ENCODE measurements around the gene NOL7.
A peak's percentile ranks its signal among the peaks of the same experiment; 100 is the strongest.

Gene NOL7

DNA sequence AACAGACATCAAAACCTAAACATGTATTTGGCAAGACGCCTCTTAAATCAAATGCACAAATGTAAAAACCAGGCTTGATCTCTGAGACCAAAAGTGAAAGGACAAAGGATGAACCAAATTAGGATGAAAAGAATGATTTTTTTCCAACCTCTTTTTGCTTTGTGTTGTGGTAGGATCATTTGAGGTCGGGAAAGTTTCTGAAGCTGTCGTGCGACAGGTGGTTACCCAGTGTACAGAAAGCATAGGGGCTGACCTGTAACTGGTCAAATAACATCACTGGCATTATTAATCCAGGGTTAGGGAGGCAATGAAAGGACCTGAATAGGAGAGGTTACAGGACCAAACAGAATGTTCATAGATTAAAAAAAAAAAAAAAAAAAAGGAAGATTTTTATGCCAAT, 18.1 kb upstream of the NOL7 start:
- no peak for DNase-seq (ENCODE audit: low read depth in 2 of 2)

GRCh38 chr6:13600036-13600435, 15.1 kb upstream of the NOL7 start:
- DNase-seq (ENCODE audit: low read depth in 2 of 2), result no peak

DNA sequence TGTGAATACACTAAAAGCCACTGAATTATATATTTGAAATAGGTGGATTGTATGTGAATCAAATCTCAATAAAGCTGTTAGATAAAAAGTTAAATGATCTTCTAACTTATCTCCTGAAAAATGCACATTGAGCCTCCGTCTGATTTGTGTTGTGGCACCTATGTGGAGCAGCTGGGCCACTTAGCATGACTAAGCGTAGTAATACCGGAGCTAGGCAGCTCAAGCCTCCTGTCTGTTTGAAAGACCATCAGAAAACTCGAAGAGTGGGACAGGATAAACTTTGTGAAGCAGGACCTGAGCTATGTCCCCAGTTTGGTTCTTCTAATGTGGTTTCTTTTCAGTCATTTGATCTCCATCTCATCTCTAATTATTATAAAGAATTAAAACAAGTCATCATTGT, 11.0 kb upstream of the NOL7 start:
- no peak for DNase-seq (ENCODE audit: low read depth in 2 of 2)

DNA sequence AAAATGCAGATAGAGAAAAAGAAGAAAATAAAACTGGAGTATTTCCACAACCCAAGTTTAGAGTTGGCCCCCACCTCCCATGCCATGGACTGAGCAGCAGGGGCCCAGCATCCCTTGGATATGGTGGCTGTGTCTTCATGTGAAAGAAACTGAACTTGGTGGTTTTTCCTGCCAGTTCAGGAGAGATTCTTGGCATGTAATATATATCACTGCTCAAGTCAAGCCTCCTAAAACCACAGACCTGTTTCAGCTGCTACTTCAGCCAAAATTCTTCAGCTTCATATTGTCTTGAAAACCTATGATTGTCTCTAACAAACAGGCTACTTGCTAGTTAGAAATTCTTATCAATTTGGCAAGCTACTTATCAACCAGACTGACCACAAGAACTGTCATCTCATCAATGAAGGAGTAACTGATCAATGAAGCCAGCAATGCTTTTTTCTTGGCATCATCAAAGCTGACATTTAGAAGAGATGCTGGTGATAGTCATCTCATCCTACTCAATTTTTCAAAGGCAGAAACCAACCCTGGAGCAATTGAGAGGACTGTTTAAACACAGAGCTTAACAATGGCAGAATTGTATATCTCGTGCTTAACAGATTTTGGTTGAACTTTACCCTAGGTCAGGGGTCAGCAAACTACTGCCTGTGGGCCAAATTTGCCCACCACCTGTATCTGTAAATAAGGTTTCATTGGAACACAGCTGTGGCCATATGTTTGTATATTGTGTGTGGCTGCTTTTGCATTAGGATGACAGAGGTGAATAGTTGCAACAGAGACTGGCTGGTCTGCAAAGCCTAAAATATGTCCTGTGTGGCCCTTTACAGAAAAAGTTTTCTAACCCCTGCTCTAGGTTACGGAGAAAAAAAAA, 10.4 kb upstream of the NOL7 start:
- no peak for DNase-seq (ENCODE audit: low read depth in 2 of 2)

- no peak for DNase-seq (ENCODE audit: low read depth in 2 of 2)
These were observed 9.5 kb upstream of the NOL7 start for GRCh38 chr6:13605634-13606033.

DNA sequence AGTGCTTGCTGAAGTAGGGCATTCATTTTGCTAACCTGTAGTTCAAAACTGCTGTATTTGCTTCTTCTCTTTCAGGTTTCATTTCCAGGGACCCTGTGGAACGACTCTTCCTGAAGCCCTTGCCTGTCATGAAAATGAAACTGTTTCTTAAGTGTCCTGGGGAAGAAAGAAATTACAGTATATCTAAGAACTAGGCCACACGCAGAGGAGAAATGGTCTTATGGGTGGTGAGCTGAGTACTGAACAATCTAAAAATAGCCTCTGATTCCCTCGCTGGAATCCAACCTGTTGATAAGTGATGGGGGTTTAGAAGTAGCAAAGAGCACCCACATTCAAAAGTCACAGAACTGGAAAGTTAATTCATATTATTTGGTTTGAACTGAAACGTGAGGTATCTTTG, 3.4 kb upstream of the NOL7 start:
- DNase-seq (ENCODE audit: low read depth in 2 of 2), result no peak

DNA sequence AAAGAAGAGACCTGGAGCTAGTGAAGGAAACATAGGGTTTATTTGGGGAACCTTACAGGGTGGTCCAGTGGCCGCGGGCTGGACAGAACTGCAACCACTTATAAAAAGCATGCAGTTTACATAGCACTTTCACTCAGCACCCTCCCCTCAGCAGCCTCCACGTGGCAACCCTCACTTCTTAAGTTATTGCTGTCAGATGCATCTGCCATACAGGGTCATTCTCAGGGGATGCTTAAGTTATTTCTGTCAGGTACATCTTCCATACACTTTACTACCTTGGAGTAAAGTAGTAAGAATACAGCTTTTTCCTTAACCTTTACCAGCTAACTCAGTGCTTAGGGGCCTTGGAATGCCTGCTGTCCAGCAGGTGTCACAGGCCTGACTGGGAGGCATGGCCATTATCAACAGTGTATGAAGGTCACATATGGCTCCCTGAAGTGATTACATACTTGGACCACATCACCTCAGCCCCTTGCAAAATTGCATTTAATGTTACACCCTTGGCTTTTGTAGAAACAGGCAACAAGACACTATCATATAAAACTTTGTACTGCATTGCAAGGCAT, 2.0 kb upstream of the NOL7 start:
- DNase-seq (ENCODE audit: low read depth in 2 of 2), result no peak

GRCh38 chr6:13614126-13614925, 809 bp upstream of the NOL7 start:
- peak; percentile 18 to 40 for DNase-seq (ENCODE audit: low read depth in 2 of 2)

DNA sequence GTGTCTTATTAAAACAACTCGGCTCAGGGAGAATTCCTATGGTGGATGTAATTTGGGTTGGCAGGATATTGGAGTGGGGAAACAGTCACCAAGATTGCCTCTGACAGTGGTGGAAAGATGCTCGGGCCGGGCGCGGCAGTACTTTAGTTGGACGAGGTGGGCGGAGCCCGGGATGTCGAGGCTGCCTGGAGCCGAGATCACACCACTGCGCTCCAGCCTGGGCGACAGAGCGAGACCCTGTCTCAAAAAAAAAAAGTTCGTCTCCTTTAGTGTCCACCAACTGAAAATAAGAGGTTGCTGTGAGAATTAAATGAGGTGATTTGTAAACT, 621 bp downstream of the NOL7 start:
- DNase-seq (ENCODE audit: low read depth in 2 of 2), result peak; percentile 13 to 40

GRCh38 chr6:13617066-13617465, 1.9 kb downstream of the NOL7 start:
- no peak for DNase-seq (ENCODE audit: low read depth in 2 of 2)

DNA sequence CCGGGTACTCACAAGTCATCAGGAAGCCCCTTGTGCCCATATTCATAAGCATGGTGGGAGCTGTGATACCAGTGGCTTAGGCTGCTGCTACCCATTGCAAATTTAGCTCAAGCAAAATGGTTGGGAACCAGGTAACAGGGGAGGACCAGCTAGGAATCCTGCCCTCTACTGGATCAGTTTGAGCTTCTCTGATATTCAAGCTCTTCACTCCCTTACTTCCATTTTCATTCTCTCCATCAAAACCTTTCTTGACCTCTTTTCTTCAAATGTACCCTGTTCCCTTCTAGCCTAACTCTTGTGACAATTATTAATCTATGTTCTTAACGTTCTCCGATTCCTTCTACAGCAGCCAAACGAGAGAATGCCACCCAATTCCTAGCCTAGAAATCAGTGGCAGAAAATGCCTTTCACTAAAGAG, 9.7 kb downstream of the NOL7 start:
- DNase-seq (ENCODE audit: low read depth in 2 of 2), result no peak

DNA sequence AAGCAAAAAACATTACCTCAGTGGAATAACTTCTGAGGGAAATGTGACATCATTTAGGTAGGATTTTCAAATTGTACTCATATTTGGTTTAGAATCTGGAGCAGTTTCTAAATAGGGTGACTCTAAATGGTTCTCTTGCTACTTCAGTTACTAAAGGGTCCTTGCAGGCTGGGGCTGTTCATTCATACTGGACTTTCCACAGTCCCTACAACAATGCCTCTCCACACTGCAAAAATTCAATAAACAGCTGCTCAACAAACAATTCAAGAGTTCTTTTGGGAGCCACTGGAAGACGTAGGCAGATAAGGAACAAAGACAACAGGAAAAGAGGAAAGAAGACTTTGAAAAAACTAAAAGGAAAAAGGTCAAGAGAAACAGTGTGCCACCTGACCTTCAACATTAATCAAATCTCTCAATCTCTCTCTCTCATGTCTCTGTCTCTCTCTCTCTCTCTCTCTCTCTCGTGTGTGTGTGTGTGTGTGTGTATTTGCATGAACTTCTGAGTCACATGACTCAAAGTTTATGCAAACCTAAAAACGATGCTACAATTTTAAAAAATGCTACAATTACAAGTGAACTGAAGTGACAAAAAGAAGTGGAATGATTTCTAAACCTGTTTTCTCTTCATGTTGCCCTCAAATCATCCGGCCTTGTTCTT, 14.5 kb downstream of the NOL7 start:
- DNase-seq (ENCODE audit: low read depth in 2 of 2), result no peak

- DNase-seq (ENCODE audit: low read depth in 2 of 2), result no peak
These were observed 15.4 kb downstream of the NOL7 start for GRCh38 chr6:13630499-13630898.

DNA sequence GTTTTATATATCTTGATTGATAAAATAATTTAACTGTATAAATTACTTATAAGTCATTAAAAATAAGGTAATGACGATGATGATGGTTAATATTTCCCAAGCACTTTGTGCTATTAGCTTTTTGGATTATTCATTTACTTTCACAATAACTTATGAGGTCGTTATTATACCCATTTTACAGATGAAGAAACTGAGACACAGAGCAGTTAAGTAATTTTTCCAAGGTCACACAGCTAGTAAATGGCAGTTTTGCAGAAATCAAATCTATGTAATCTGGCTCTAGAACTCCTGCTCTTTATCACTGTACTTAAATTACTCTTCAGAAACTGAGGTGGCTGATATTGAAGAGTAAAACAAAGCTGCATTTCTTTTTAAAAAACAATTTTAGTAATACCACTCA, 18.2 kb downstream of the NOL7 start:
- no peak for DNase-seq (ENCODE audit: low read depth in 2 of 2)

- DNase-seq (ENCODE audit: low read depth in 2 of 2), result no peak
These were observed 21.0 kb downstream of the NOL7 start for GRCh38 chr6:13635948-13636658.

GRCh38 chr6:13638014-13638413, 22.9 kb downstream of the NOL7 start:
- no peak for DNase-seq (ENCODE audit: low read depth in 2 of 2)

DNA sequence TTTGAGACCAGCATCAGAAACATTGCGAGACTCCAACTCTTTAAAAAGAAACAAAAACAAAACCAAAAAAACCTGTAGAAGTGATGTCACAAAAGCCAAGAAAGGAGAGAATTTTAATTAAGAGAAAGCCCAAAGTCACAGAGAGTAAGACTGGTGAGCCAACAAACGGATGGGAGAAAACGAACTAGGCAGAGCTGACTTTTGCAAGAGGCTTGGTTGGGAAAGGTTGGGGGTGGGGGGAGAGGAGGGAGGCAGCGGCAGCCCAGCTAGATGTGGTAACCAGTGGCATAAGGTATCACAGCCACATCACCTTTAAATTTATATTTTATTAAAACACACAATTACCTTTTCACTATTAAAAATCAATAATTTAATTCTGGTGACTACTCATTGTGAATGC, 23.5 kb downstream of the NOL7 start:
- DNase-seq (ENCODE audit: low read depth in 2 of 2), result no peak

GRCh38 chr6:13641315-13641714, 26.2 kb downstream of the NOL7 start:
- DNase-seq (ENCODE audit: low read depth in 2 of 2), result no peak

GRCh38 chr6:13643125-13643524, 28.0 kb downstream of the NOL7 start:
- DNase-seq (ENCODE audit: low read depth in 2 of 2), result no peak

- DNase-seq (ENCODE audit: low read depth in 2 of 2), result no peak
These were observed 33.7 kb downstream of the NOL7 start for GRCh38 chr6:13648850-13649249.

DNA sequence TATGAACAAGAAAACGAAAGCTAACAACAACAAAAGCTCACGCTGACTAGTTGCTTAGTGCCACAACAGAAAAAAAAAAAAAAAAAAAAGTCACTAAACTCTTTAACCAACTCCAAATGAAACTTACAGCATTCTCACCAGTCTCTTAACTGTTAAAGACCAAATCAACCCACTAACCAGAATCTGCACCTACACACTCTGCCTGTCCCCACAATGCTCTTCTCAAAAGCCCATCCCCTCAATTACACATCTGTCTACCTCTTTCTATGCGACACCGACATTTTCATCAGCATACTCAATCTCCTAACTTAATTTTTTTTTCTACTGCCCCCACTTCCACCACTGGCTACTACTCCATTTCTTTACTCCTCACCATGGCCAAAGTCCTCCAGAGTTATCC, 34.3 kb downstream of the NOL7 start:
- no peak for DNase-seq (ENCODE audit: low read depth in 2 of 2)

DNA sequence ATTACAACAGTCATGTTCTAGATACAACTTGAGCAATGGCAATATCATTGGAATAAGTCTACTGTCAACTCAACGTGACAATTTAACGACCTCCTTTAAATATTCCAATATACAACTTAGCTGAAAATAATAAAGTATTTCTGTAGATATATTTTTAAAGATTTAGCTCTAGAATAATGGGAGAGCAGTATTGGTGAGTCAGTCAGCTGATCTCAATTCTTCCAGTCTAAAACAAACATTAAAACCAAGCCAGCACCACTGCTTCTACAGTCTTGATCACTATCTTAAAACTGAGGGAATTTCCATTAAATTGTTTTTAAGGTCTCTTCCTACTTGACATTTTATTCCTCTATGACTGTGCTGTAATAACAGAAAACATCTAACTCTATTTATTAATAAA, 38.2 kb downstream of the NOL7 start:
- DNase-seq (ENCODE audit: low read depth in 2 of 2), result no peak
